ENCODE results near the gene INO80D.

GRCh38 chr2:206000776-206001175 lies 85.2 kb downstream of the INO80D start:
- TF ChIP-seq EP300 (IDR thresholded peaks at IDR 0.05) (no peak), POLR2A (IDR thresholded peaks at IDR 0.05) (no peak)
